Body of pancreas (tissue), 4 donors: Measurements from ENCODE around the gene DAAM1.

Source experiments
- CTCF ChIP-seq, 7 experiments: fragments of 450-650 bp in 4 of 7; fragments of 200-600 bp in 3 of 7; sonication (generic) in 3 of 7; IDR thresholded peaks; one replicate each; pipeline ENCODE4 v1.5.1; 2016 to 2019; ENCODE audit warnings: antibody characterized with exemption in 7 of 7
- POLR2A ChIP-seq, 3 donors: fragments of 450-650 bp; IDR thresholded peaks; one replicate each; pipeline ENCODE4 v1.6.1; 2016; ENCODE audit warnings: antibody characterized with exemption in 3 of 3, mild to moderate bottlenecking in 2 of 3

- TF ChIP-seq CTCF (IDR thresholded peaks at IDR 0.05) = no peak
- no peak for TF ChIP-seq POLR2A (IDR thresholded peaks at IDR 0.05)
Observed at GRCh38 chr14:59184396-59184795, 4.1 kb upstream of the DAAM1 start.
